Globus pallidus (tissue), 1 donor: Measurements from ENCODE around the gene TRAPPC3L.
A peak's percentile ranks its signal among the peaks of the same experiment; 100 is the strongest.
"Not testable (repeated sequence)": the region's sequence is repeated elsewhere in the genome, so short reads cannot be mapped to it uniquely, and the experiment has no call there.

ENCODE experiments used
- DNase-seq: peaks from one replicate; pipeline ENCODE4 v3.0.0-alpha.2; 2015; ENCODE audit warnings: low spot score

TRAPPC3L gene

GRCh38 chr6:116512734-116513133 is 32.8 kb downstream of the TRAPPC3L start:
- no peak for DNase-seq

- no peak for DNase-seq
These were observed 33.3 kb downstream of the TRAPPC3L start for GRCh38 chr6:116512111-116512559.

GRCh38 chr6:116511424-116512110 is 33.9 kb downstream of the TRAPPC3L start, which contains the start of gene CALHM5:
TSS of gene CALHM5 (plus strand) at chr6:116511639. CDS start at chr6:116511697, 58 bp downstream.
- DNase-seq: peak; percentile 29

- DNase-seq: no peak
These were observed 37.0 kb downstream of the TRAPPC3L start for GRCh38 chr6:116508527-116508926.

- DNase-seq: no peak
These were observed 38.2 kb downstream of the TRAPPC3L start for GRCh38 chr6:116507324-116507723.

- no peak for DNase-seq
These were observed 44.5 kb downstream of the TRAPPC3L start for GRCh38 chr6:116500969-116501433.

GRCh38 chr6:116497113-116497676 is 48.3 kb downstream of the TRAPPC3L start:
- DNase-seq: no peak

- DNase-seq: not testable (repeated sequence)
These were observed 50.3 kb downstream of the TRAPPC3L start for GRCh38 chr6:116495161-116495560.

GRCh38 chr6:116492331-116493067 is 53.0 kb downstream of the TRAPPC3L start:
- DNase-seq: no peak

- no peak for DNase-seq
These were observed 53.7 kb downstream of the TRAPPC3L start for GRCh38 chr6:116491610-116492330.

GRCh38 chr6:116485559-116486184 is 59.8 kb downstream of the TRAPPC3L start:
- no peak for DNase-seq

- DNase-seq: no peak
These were observed 61.9 kb downstream of the TRAPPC3L start for GRCh38 chr6:116483616-116484015.

GRCh38 chr6:116482780-116483179 is 62.7 kb downstream of the TRAPPC3L start:
- no peak for DNase-seq

- DNase-seq: no peak
These were observed 69.3 kb downstream of the TRAPPC3L start for GRCh38 chr6:116476002-116476678.

GRCh38 chr6:116475141-116475540 is 70.3 kb downstream of the TRAPPC3L start:
- no peak for DNase-seq

- DNase-seq: no peak
These were observed 72.8 kb downstream of the TRAPPC3L start for GRCh38 chr6:116472706-116473105.

GRCh38 chr6:116471531-116471930 is 74.0 kb downstream of the TRAPPC3L start:
- DNase-seq: no peak

- no peak for DNase-seq
These were observed 77.2 kb downstream of the TRAPPC3L start for GRCh38 chr6:116468293-116468692.

- DNase-seq: no peak
These were observed 78.0 kb downstream of the TRAPPC3L start for GRCh38 chr6:116467514-116467913.

GRCh38 chr6:116467096-116467495 is 78.4 kb downstream of the TRAPPC3L start:
- no peak for DNase-seq

- no peak for DNase-seq
These were observed 80.2 kb downstream of the TRAPPC3L start for GRCh38 chr6:116465246-116465645.
